Amniotic stem cell (primary cell): Measurements from ENCODE around the gene HYPK.
A peak's percentile ranks its signal among the peaks of the same experiment; 100 is the strongest.
"Not testable (repeated sequence)": the region's sequence is repeated elsewhere in the genome, so short reads cannot be mapped to it uniquely, and the experiment has no call there.

ENCODE experiments used
- DNase-seq: peaks from one replicate; lab custom pipeline; 2025; lab: John Stamatoyannopoulos, UW

Gene HYPK

DNA sequence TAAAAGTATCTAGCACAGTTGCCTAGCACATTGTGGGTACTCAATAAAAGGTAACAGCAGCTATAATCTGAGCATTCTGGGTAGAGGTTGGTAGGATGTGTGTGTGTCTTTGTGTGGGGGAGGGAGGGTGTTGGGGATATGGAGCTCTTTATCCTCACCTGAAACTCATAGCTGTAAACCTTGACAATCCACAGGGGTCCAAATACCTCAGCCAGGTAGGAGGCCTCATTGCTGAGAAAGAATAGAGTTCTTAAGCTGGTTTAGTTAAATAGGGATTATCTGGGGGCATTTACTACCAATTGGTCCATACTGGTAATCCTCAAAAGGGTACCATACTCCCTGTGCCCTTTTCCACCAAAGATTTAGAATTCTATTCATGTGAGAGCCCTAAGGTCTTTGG is 4.4 kb upstream of the HYPK start:
- no peak for DNase-seq

DNA sequence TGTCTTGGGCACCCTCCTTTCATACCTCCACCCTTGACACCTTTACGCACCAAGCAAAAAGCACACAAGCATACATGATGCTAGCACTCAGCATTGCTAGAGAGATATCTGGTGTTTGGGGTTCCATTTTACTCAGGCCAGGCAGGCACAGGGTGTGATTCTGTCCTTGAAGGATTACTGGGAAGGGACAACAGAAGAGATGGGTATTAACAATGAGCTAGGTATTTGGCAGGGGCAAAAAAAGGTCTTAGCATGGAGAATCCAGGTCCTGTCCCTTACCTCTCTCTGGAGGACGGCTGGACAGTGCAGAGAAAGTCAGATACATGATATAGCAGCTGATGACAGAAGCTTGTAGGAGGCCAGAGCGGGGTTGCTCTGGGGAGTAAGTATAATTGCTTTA is 3.8 kb upstream of the HYPK start:
- no peak for DNase-seq

DNA sequence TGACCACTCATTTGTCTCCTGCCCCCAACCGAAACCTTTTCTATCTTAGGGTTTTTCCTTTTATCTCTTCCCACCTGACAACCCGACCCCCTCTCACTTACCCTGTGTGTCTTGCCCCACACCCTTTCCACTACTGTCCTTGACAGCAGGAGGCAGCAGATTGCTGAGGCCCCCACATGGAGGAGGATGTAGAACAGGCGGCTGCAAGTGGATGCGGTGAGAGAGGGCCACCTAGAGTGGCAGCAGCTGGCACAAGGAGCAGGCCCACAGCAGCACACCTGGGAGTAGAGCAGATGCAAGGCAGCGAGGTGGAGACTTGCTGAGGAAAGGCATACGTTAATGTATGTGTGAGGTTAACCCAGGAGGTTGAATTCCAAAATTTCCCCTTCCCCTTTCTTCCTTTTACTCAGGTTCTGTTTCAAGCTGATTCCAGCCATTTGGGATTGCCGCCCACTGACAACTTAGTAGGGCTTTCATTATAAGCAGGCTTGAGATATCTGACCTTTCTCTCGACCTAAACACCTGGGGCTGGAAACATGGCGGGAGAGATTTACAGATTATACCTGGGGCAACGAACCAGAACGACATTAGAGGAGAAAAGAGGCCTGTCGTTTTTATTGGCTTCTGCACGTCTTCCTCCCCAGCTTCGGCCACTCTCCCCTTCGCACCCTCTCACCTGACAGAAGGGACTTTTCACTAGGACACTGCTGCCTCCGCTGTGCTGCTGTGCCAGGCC is 1.0 kb upstream of the HYPK start:
- no peak for DNase-seq

DNA sequence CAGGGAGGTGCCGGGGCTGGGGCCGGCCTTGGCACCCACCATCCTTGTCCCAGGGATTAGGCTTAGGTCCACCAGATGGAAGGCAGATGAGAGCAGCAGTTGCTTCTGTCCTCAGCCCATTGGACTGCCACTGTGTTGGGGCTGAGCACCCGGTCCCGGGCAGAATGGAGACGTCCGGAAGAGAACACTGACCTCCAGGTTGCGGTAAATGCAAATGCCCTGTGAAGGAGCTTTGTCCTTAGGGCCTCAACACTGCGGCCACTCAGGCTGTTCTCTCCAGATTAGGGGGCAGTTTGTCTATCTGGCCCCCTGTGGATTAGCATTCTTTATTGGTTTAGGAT is 484 bp upstream of the HYPK start, which contains the start of gene SERINC4:
Gene SERINC4 (minus strand): TSS at position 276 of the 341 bp plus-strand sequence. CDS start 234 bp downstream, at position 42.
- no peak for DNase-seq

DNA sequence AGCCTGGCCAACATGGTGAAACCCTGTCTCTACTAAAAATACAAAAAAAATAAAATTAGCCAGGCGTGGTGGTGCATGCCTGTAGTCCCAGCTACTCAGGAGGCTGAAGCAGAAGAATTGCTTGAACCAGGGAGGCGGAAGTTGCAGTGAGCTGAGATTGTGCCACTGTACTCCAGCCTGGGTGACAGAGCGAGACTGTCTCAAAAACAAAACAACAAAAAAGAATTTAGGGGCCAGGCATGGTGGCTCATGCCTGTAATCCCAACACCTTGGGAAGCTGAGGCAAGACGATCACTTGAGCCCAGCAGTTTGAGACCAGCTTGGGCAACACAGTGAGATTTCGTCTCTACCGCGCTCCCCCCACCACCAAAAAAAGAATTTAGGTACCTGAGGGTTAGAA is 2.3 kb downstream of the HYPK start:
- DNase-seq = not testable (repeated sequence)

DNA sequence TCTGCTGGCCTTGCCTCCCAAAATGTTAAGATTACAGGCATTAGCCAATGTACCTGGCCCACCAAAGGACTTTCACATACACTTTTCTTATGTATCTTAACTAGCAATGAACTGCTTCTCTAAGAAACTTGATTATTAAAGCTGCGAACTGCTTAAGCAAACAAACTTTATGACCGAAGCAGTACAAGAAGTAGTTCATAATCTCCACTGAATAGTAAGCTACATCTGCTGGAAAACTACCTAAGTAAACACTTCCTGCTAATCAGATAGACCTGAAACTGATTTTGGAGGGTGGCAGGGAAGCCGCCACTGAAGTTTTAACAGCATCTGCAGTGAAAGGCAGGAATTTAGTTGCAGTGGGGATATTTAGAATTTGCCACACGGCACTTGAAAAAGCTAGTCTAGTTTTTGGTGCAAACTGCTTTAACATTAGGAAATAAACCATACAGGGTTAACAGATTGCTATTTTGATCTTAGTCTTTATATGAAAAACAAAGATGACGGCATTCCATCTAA is 8.1 kb downstream of the HYPK start:
- no peak for DNase-seq

DNA sequence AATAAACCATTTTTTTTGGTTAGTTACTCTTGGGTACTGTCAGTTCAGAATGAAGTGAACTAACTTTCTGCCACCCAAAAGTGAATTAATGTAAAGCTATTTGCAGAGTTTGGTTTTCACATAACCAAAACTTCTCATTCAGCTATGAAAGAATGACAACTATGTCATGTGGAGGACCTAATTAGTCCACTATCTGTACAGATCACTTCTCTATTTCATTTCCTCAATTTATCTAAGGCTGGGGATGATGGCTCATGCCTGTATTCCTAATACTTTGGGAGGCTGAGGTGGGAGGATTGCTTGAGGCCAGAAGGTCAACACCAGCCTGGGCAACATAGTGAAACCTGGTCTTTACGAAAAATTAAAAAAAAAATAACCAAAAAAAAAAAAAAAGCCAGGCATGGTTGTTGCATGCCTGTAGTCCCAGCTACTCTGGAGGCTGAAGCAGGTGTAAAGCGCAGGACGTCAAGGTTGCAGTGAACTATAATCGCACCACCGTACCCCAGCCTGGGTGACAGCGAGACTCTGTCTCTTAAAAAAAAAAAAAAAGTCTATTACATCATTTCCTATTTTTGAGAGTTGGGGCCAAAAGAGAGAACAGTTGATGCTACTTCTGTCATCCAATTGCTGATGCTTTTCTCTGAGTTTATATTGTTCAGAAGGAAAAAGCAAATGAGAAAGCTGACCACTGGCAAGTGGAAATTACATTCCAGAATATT is 8.7 kb downstream of the HYPK start:
- no peak for DNase-seq

DNA sequence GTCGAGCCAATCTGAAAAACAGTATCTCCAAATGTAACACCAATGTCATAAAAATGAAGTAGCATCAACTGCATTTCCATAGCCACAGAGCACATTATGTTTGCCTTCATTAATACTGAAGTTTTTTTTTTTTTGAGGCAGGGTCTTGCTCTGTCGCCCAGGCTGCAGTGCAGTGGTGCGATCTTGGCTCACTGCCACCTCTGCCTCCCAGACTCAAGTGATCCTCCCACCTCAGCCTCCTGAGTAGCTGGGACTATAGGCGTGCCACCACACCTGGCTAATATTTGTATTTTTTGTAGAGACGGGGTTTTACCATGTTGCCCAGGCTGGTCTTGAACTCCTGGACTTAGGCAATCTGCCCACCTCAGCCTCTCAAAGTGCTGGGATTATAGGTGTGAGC is 14.7 kb downstream of the HYPK start:
- not testable (repeated sequence) for DNase-seq

DNA sequence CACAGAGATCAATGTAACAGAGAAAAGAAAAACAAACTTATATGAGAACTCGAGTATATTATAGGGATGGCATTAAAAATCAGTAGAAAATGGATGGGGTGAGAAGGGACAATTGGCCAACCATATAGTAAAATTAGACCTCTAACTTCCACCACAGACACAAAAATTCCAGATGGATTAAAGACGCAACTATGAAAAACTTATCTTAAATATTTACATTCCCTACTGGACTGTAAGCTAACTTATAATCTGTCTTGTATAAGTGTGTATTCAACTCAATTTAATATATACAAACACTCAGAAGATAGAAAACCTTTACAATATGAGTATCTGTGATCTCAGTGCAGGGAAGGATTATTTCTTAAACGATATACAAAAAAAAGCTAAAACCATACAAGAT is 21.1 kb downstream of the HYPK start:
- no peak for DNase-seq

DNA sequence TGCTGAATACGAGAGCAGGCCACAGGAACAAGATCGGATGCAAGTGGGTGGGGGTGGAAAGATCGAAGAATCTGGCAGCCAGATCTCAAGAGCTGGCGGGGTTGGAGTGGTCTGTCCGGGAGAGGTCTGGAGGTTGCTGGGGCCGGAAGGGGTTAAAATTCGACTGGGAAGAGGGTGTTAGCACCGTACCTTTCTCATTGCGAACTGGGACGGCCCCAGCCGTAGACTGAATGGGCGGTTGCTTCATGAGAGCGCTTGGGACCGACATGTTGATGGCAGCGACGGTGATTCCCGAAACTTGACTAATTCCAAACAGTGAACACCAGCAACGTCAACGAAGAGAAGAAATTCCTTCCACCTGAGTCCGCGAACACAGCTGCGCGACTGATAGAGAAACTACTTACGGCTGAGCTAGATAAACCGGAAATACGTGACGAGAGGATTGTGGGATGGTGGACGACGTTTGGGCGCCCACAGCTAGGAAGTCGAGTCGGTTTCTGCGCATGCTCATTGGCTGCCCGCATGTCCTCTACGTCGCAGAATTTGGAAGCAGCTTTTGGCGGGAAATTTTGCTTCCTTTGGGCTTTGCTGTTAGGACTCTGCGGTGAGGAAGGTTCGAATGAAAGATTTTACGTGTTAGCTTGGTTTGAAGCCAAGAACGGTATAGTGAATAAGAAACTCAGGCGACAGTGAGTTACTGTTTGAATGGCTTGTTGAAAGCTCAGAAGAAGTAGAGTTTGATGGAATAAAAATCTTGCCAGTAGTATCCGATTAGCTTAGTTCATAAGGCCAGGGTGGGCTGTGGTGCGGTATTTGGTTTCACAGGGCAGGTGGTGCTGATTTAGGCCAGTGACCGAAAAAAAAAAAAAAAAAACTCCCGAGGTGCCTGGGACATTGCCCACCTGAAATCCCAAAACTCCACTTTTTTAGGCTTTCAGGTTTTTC is 24.2 kb downstream of the HYPK start, which contains the start of gene MFAP1:
Gene MFAP1 (minus strand): TSS at position 389 of the 945 bp plus-strand sequence. CDS start 121 bp downstream, at position 268.
- peak; percentile 89 for DNase-seq

DNA sequence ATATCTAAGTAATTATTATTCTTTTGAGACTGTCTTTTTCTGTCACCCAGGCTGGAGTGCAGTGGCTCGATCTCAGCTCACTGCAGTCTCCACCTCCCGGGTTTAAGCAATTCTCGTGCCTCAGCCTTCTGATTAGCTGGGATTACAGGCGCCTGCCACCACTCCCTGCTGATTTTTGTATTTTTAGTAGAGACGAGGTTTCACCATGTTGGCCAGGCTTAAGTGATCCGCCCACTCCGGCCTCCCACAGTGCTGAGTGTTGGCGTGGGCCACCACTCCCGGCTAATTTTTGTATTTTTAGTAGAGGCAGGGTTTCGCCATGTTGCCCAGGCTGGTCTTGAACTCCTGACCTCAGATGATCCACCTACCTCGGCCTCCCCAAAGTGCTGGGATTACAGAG is 24.9 kb downstream of the HYPK start:
- DNase-seq = not testable (repeated sequence)

DNA sequence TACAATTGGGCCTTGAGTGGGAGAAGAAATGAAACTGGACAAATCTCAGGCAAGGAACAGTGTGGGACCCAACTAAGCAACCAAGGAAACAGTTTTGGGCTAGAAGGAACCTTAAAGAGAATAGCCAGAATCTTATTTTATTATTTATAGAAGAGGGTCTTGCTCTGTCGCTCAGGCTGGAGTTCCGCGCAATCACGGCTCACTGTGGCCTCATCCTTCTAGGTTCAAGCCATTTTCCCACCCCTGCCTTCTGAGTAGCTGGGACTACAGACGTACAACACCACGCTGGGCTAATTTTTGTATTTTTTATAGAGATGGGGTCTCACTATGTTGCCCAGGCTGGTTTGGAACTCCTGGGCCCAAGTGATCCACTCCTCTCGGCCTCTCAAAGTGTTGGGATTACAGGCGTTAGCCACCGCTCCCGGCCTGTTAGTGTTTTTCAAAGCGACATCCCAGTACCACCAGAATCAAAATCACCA is 25.7 kb downstream of the HYPK start:
- no peak for DNase-seq

DNA sequence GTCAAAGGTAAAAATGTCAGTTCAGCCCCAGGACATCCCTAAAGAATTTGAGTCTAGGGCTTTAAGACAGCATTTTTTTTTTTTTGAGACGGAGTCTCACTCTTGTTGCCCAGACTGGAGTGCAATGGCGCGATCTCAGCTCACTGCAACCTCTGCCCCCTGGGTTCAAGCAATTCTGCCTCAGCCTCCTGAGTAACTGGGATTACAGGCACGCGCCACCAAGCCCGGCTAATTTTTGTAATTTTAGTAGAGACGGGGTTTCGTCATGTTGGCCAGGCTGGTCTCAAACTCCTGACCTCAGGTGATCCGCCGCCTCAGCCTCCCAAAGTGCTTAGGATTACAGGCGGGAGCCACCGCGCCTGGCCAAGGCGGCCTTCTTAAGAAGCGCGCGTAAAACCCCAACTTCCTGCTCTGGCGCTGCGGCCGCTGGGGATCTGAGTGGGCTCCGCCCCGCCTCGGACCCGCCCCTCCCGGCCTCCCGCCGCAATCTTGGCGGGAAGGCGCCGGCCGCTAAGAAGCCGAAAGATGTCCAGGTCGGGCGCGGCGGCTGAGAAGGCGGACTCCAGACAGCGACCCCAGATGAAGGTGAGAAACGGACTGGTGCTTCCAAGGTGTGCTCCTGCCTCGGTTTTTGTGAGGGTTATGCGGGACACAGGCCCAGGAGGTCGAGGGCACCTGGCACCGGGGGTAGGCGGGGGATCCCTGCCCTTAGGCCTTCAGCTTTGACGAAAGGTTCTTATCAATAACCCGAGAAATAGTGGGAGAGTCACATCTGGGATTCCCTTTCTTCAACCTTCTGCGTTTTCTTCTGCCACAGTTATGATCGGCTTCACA is 26.3 kb downstream of the HYPK start, which contains the start of gene WDR76:
Gene WDR76 (plus strand): TSS at position 495 of the 834 bp plus-strand sequence. CDS start 31 bp downstream, at position 526.
- DNase-seq = peak; percentile 57

DNA sequence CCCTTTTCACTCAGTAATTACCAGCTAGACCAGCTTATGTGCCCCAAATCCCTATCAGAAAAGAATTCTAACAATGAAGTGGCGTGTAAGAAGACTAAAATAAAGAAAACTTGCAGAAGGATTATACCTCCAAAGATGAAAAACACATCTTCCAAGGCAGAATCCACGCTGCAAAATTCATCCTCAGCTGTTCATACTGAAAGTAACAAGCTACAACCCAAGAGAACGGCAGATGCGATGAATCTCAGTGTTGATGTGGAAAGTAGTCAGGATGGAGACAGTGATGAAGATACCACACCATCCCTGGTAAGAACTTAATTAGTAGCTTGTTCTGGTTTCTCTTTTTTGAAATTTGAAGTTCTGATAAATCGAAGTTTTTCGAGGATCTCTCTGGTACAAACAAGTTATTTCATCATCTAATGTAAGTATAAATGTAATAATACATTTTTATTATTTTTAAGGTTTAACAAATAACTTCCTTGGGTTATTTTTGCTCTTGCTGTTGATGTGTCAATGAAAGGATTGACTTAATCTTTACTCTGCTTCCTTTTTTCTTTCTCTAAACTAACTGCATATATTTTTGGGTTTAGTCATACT is 27.8 kb downstream of the HYPK start:
- no peak for DNase-seq

DNA sequence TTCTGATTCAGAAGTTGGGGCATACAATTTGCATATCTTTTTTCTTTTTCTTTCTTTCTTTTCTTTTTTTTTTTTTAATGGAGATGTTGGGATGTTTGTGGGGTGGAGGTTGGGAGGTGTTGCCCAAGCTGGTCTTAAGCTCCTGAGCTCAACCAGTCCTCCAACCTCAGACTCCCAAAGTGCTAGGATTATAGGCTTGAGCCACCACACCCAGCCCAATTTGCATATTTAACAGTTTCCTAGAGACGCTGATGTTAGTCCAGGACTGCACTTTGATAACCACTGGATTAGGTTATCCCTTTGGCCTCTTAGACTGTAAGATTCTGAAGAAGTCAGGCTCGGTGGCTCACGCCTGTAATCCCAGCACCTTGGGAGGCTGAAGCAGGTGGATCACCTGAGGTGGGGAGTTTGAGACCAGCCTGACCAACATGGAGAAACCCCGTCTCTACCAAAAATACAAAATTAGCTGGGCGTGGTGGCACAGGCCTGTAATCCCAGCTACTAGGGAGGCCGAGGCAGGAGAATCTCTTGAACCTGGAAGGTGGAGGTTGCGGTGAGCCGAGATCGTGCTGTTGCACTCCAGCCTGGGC is 29.6 kb downstream of the HYPK start:
- not testable (repeated sequence) for DNase-seq

DNA sequence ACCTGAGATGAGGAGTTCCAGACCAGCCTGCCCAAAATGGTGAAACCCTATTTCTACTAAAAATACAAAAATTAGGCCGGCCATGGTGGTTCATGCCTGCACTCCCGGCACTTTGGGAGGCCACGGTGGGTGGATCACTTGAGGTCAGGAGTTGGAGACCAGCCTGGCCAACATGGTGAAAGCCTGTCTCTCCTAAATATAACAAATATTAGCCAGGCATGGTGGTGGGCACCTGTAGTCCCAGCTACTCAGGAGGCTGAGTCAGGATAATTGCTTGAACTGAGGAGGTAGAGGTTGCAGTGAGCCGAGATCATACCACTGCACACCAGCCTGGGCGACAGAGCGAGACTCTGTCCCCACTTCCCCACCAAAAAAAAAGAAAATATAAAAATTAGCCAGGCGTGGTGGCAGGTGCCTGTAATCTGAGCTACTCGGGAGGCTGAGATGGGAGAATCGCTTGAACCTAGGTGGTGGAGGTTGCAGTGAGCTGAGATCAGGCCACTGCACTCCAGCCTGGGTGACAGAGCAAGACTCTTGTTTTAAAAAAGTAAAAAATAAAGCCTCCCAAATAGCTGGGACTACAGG is 30.4 kb downstream of the HYPK start:
- not testable (repeated sequence) for DNase-seq

DNA sequence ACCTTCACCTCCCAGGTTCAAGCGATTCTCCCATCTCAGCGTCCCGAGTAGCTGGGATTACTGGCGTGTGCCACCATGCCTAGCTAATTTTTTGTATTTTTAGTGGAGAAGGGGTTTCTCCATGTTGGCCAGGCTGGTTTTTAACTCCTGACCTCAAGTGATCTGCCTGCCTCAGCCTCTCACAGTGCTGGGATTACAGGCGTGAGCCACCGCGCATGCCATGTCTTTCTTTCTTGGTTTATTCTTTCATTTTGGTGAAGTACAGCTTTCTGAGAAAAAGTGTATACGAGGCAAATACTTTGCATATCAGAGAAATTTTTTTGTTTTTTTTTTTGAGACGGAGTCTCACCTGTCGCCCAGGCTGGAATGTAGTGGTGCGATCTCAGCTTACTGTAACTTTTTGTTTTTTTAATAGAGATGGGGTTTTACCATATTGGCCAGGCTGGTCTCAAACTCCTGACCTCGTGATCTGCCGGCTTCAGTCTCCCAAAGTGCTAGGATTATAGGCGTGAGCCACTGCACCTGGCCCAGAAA is 31.2 kb downstream of the HYPK start:
- not testable (repeated sequence) for DNase-seq

DNA sequence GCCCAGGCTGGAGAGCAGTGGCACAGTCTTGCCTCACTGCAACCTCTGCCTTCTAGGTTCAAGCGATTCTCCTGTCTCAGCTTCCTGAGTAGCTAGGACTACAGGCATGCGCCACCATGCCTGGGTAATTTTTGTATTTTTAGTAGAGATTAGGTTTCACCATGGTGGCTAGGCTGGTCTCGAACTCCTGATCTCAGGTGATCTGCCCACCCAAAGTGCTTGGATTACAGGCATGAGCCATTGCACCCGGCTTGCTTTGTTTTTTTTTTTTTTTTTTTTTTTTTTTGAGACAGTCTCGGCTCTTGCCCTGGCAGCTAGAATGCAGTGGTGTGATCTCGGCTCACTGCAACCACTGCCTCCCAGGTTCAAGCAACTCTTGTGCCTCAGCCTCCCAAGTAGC is 32.1 kb downstream of the HYPK start:
- not testable (repeated sequence) for DNase-seq

DNA sequence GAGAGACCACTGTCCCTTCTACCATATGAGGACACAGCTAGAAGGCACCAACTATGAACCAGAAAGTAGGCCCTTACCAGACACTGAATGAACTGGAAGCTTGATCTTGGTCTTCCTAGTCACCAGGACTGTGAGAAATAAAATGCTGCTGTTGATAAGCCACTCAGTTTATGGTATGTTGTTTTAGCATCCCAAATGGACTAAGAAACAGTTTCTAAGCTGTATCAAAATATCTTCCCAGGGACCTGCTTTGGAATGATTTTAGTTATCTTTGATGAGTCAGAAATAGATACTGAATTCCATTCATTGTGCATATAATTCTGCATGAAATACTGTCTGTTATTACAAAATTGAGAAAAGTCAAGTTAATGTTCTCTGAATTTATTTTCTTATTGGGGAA is 45.0 kb downstream of the HYPK start:
- no peak for DNase-seq
